ENCODE data around the gene DOCK2. TPM values are rescaled to one million over a fixed set of nuclear protein-coding genes. Genes with fewer than 3 reads are reported as not detected.

DOCK2 gene
- total and polyA plus RNA-seq, 2 of the 8 experiments (the other 6 are each of a cell fraction or from before 2014, with no cell fraction given), result 3.9 to 5.7 TPM

DNA sequence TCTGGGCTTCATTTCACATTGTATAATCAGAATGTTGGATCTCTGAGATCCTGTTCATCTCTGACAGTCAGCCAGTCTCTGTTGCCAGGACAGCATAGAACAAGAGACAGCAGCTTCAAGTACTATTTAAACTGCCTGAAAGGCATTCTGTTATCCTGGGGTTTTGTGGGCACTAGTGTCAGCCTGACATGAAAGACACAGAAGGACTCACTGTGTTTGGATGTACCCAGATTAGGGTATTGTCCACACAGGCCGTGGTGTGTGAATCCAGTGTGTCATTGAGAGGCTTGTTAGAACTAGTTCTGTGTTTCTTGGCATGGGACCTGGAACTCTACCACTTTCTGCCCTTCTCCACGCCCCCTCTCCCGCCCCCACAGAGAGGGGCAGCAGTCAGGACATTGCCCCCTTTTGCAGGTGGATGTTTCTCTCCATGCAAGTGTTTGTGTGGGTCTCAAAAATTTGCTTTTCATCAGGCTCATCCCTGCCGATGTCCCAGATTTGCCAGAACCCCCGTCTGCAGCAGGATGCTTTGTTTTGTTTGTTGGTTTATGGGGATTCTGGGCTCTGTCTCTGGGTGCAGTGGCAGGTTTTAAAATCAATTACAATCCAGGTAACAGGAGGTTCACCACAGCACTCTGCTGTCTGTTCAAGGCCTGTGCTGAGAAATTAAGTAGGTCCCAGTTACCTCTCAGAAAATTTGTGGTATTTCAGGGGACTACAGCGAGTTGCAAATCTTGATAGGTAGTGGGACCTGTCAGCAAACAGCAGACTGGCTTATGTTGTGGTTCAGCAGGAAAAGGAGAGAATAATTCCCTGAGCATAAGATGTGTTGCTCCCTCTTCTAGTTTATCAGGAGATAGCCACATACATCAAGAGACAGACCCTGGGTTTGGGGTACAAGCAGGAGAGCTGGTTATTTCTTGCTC is 144.6 kb downstream of the DOCK2 start (continued):
- TF ChIP-seq CHD7 (IDR thresholded peaks at IDR 0.05; ENCODE audit: insufficient replicate concordance, low read length) (no peak), MAX (IDR thresholded peaks at IDR 0.05) (no peak), KDM5A (IDR thresholded peaks at IDR 0.05; ENCODE audit: low read length) (no peak)
